K562 (cell line): Measurements from ENCODE around the gene CAPN2. TPM values are rescaled to one million over a fixed set of nuclear protein-coding genes. Genes with fewer than 3 reads are reported as not detected.

Source experiments
- CHD2 ChIP-seq: IDR thresholded peaks from 2 replicates; pipeline ENCODE4 v1.6.1; 2011; ENCODE audit warnings: low read depth, low read length
- ELF4 ChIP-seq: fragments of 450-650 bp; formaldehyde crosslinking; IDR thresholded peaks from 2 replicates; pipeline ENCODE4 v1.4.0; 2022; ENCODE audit warnings: missing genetic modification characterization
- NEUROD1 ChIP-seq: fragments of 150-350 bp; IDR thresholded peaks from 2 replicates; pipeline ENCODE4 v1.6.1; 2014; ENCODE audit warnings: borderline replicate concordance, low read length, low read depth; ENCODE audit not compliant: partially characterized antibody
- PHF20 ChIP-seq: fragments of 450-650 bp; IDR thresholded peaks from 2 replicates; pipeline ENCODE4 v1.6.1; 2018; ENCODE audit not compliant: partially characterized antibody
- SMARCE1 ChIP-seq: fragments of 450-650 bp; IDR thresholded peaks from 2 replicates; pipeline ENCODE4 v1.7.1; 2016; ENCODE audit warnings: mild to moderate bottlenecking
- ZNF146 ChIP-seq: IDR thresholded peaks from one replicate; pipeline ENCODE4 v1.6.1; 2018; ENCODE audit warnings: missing compliant biosample characterization; ENCODE audit not compliant: unreplicated experiment
- ZNF263 ChIP-seq: sonication (generic); formaldehyde crosslinking; IDR thresholded peaks from 2 replicates; pipeline ENCODE4 v1.8.0; 2022; ENCODE audit warnings: mild to moderate bottlenecking, missing genetic modification reagents, borderline replicate concordance
- ZNF695 ChIP-seq: fragments of 450-650 bp; formaldehyde crosslinking; IDR thresholded peaks from 2 replicates; pipeline ENCODE4 v1.4.0; 2020; ENCODE audit warnings: mild to moderate bottlenecking, moderate library complexity
- polyA plus RNA-seq, 8 experiments: library from polyadenylated mRNA; depleted of rRNA in 4 of 8; stranded (reverse) in 5 of 8; unstranded in 3 of 8; fragments of >200 nt; fragmentation: Nextera tagmentation in 2 of 8; fragmentation: Illumina TruSeq in 1 of 8; extraction: Ambion mirVana in 2 of 8; extraction: Trizol in 1 of 8; gene quantifications; 2 replicates each; pipeline versions ENCODE4 v1.2.1 to v1.2.3, GENCODE V29; 2011 to 2014; ENCODE audit warnings: inconsistent platforms in 1 of 8, missing spikeins in 1 of 8
- total RNA-seq, 7 experiments: library from RNA; depleted of rRNA in 6 of 7; stranded (reverse); fragments of >200 nt in 6 of 7; fragmentation: Illumina TruSeq in 2 of 7; extraction: Trizol in 2 of 7; gene quantifications; 2 replicates each; pipeline versions ENCODE4 v1.2.1 to v1.2.3, GENCODE V29; 2011 to 2021; ENCODE audit warnings: low replicate concordance in 1 of 7
- TF ChIP-seq, protein P1 (sequence below): fragments of 250-450 bp; sonication (Bioruptor Pico); IDR thresholded peaks from 2 replicates; pipeline ENCODE4 v1.5.0; 2020; ENCODE audit warnings: mild to moderate bottlenecking
- TF ChIP-seq, protein P2 (sequence below): fragments of 450-650 bp; IDR thresholded peaks from 2 replicates; pipeline ENCODE4 v1.6.1; 2016; ENCODE audit warnings: antibody characterized with exemption
- TF ChIP-seq, protein P3 (sequence below): fragments of 450-650 bp; conservative IDR thresholded peaks from 2 replicates; pipeline ENCODE4 v1.6.1; 2016; ENCODE audit warnings: missing genetic modification characterization, low read depth, mild to moderate bottlenecking, control low read depth, missing compliant biosample characterization
- TF ChIP-seq, protein P4 (sequence below): fragments of 250-450 bp; sonication (Bioruptor Pico); IDR thresholded peaks from 2 replicates; pipeline ENCODE4 v1.8.0; 2021; ENCODE audit warnings: moderate library complexity, mild to moderate bottlenecking, inconsistent platforms

Gene CAPN2
- total and polyA plus RNA-seq, 9 of the 15 experiments (the other 6 are each of a cell fraction or from before 2014, with no cell fraction given), result 24.6 to 157 (median 101) TPM

DNA sequence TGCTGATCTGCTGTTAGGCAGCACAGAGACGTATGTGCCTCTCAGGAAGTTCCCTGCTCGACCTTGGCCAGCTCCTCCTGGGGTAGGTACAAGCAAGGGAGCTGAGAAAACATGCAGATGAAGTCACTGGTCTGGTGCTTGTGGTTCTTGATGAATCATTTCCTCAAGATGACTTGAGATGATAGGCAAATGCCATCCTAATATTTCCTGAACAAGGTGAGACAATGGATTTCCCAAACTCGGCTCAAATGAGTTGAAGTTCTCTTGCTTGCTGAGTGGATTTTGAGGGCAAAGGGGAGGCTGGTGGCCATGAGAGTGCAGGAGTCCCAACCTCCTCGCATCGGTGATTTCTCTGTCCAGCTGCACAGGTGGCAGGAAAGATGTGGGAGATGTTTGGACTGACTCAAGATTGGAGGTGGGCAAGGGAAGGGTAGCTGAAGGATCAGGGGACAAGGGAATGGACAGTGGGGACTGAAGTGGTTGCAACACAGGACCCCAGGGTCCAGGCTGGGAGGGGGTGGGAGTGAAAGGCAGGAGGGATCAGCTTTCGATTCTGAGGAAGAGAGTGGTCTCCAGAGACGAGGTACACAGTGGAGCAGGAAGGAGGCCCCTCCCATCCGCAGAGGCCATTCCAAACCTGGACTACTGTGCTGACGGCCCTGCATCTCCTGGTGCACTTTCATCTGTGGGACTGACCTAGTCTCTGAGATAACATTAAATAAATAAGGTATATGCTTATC lies 63.9 kb downstream of the CAPN2 start (continued):
- TF ChIP-seq ZNF263 (CRISPR knock-in tag) (no peak), ZNF146 (CRISPR knock-in tag) (no peak), ELF4 (CRISPR knock-in tag) (peak; percentile 82), ZNF695 (CRISPR knock-in tag) (no peak), NEUROD1 (peak; percentile 20), SMARCE1 (peak; percentile 93), CHD2 (0 out of 2 replicates have a peak, but pooled peaks have one; percentile 22), PHF20 (no peak)
- TF ChIP-seq, protein P1, sequence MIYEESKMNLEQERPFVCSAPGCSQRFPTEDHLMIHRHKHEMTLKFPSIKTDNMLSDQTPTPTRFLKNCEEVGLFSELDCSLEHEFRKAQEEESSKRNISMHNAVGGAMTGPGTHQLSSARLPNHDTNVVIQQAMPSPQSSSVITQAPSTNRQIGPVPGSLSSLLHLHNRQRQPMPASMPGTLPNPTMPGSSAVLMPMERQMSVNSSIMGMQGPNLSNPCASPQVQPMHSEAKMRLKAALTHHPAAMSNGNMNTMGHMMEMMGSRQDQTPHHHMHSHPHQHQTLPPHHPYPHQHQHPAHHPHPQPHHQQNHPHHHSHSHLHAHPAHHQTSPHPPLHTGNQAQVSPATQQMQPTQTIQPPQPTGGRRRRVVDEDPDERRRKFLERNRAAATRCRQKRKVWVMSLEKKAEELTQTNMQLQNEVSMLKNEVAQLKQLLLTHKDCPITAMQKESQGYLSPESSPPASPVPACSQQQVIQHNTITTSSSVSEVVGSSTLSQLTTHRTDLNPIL (CRISPR knock-in tag), result no peak
- TF ChIP-seq, protein P2, sequence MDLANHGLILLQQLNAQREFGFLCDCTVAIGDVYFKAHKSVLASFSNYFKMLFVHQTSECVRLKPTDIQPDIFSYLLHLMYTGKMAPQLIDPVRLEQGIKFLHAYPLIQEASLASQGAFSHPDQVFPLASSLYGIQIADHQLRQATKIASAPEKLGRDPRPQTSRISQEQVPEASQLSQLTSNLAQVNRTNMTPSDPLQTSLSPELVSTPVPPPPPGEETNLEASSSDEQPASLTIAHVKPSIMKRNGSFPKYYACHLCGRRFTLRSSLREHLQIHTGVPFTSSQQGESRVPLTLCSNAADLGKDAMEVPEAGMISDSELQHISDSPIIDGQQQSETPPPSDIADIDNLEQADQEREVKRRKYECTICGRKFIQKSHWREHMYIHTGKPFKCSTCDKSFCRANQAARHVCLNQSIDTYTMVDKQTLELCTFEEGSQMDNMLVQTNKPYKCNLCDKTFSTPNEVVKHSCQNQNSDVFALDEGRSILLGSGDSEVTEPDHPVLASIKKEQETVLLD, result peak; percentile 78; the same call in 1 of the 2 replicates
- TF ChIP-seq, protein P3, sequence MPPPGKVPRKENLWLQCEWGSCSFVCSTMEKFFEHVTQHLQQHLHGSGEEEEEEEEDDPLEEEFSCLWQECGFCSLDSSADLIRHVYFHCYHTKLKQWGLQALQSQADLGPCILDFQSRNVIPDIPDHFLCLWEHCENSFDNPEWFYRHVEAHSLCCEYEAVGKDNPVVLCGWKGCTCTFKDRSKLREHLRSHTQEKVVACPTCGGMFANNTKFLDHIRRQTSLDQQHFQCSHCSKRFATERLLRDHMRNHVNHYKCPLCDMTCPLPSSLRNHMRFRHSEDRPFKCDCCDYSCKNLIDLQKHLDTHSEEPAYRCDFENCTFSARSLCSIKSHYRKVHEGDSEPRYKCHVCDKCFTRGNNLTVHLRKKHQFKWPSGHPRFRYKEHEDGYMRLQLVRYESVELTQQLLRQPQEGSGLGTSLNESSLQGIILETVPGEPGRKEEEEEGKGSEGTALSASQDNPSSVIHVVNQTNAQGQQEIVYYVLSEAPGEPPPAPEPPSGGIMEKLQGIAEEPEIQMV (tag), result 0 out of 2 replicates have a peak, but pooled peaks have one; percentile 21
- TF ChIP-seq, protein P4, sequence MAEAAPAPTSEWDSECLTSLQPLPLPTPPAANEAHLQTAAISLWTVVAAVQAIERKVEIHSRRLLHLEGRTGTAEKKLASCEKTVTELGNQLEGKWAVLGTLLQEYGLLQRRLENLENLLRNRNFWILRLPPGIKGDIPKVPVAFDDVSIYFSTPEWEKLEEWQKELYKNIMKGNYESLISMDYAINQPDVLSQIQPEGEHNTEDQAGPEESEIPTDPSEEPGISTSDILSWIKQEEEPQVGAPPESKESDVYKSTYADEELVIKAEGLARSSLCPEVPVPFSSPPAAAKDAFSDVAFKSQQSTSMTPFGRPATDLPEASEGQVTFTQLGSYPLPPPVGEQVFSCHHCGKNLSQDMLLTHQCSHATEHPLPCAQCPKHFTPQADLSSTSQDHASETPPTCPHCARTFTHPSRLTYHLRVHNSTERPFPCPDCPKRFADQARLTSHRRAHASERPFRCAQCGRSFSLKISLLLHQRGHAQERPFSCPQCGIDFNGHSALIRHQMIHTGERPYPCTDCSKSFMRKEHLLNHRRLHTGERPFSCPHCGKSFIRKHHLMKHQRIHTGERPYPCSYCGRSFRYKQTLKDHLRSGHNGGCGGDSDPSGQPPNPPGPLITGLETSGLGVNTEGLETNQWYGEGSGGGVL (CRISPR knock-in tag), result no peak
